ENCODE measurements around the gene ZNF697. TPM values are rescaled to one million over a fixed set of nuclear protein-coding genes. Genes with fewer than 3 reads are reported as not detected.

ZNF697 gene
- total RNA-seq, 1 experiment from 2014 or later = 4.8 TPM

- CTCF ChIA-PET = interaction anchor here (0.6 to 1.2 kb wide), 2 partner anchors 14 to 62 kb away, joined by 3 to 6 read pairs; no protein-coding TSS in a partner anchor
- H3K36me3 ChIP-seq (ENCODE audit: insufficient read depth, low read length, poor library complexity, severe bottlenecking) = no peaks in the 10 kb centered on the region
- no TSS peak for BruUV-seq (replicated peaks)
- H3K27ac ChIP-seq (ENCODE audit: low read depth, low read length, poor library complexity, severe bottlenecking) = no peak overlapping the region
- H3K9me3 ChIP-seq (ENCODE audit: low read depth, low read length, poor library complexity, severe bottlenecking) = no peaks in the 10 kb centered on the region
- H3K27me3 ChIP-seq (replicated peaks; ENCODE audit: insufficient read depth, low read depth, low read length, poor library complexity) = no peaks in the 10 kb centered on the region
- TF ChIP-seq EZH2 (IDR thresholded peaks at IDR 0.05; ENCODE audit: borderline replicate concordance, low read depth, low read length, poor library complexity, severe bottlenecking) (no peak), CTCF (conservative IDR thresholded peaks at IDR 0.05; ENCODE audit: low read depth, low read length) (no peak)
- no peak overlapping the region for H3K4me3 ChIP-seq (ENCODE audit: low read depth, low read length, poor library complexity, severe bottlenecking)
- no peaks in the 10 kb centered on the region for H3K4me1 ChIP-seq (ENCODE audit: insufficient read depth, low read length, poor library complexity, severe bottlenecking)
- intact Hi-C loops (cut with micrococcal nuclease; ENCODE audit: unreplicated experiment) = no loop called here
- POLR2A ChIA-PET (ENCODE audit: low non-redundant PET) = no interaction called here
- DNase-seq (ENCODE audit: low spot score) = no peak
Measured at GRCh38 chr1:119689511-119689910, 41.4 kb upstream of the ZNF697 start.

DNA sequence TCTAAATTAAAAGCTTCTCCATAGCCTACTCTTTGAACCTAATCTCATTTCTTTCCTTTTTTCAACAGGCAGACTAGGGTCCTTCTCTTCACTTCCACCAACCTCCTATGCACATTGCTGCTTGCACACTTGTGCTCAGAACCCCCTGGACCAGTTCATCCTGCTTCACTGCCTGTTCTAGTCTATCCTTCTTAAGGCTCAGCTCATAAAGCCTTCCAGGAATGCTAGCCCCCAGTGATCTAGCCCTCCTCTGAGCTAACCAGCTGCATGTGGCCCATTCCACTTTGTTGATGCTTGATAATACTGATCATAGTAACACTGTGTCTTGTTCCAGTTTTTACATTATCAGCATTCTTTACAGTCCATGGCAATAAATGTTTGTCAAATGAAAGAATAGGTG, 40.7 kb upstream of the ZNF697 start:
- Histone ChIP-seq H3K4me3 (ENCODE audit: low read depth, low read length, poor library complexity, severe bottlenecking) (no peak overlapping the region), H3K27me3 (replicated peaks; ENCODE audit: insufficient read depth, low read depth, low read length, poor library complexity) (no peaks in the 10 kb centered on the region), H3K4me1 (ENCODE audit: insufficient read depth, low read length, poor library complexity, severe bottlenecking) (no peaks in the 10 kb centered on the region), H3K9me3 (ENCODE audit: low read depth, low read length, poor library complexity, severe bottlenecking) (no peaks in the 10 kb centered on the region), H3K36me3 (ENCODE audit: insufficient read depth, low read length, poor library complexity, severe bottlenecking) (no peaks in the 10 kb centered on the region), H3K27ac (ENCODE audit: low read depth, low read length, poor library complexity, severe bottlenecking) (no peak overlapping the region)
- no peak for TF ChIP-seq EZH2 (IDR thresholded peaks at IDR 0.05; ENCODE audit: borderline replicate concordance, low read depth, low read length, poor library complexity, severe bottlenecking)
- no peak for TF ChIP-seq CTCF (conservative IDR thresholded peaks at IDR 0.05; ENCODE audit: low read depth, low read length)
- CTCF ChIA-PET = interaction anchor here (0.6 to 1.2 kb wide), 2 partner anchors 13 to 63 kb away, joined by 3 to 6 read pairs; no protein-coding TSS in a partner anchor
- POLR2A ChIA-PET (ENCODE audit: low non-redundant PET) = no interaction called here
- BruUV-seq (replicated peaks) = no TSS peak
- DNase-seq (ENCODE audit: low spot score) = no peak
- intact Hi-C loops (cut with micrococcal nuclease; ENCODE audit: unreplicated experiment) = no loop called here

- no peak for DNase-seq (ENCODE audit: low spot score)
- no peaks in the 10 kb centered on the region for H3K36me3 ChIP-seq (ENCODE audit: insufficient read depth, low read length, poor library complexity, severe bottlenecking)
- H3K4me3 ChIP-seq (ENCODE audit: low read depth, low read length, poor library complexity, severe bottlenecking) = no peak overlapping the region
- intact Hi-C loops (cut with micrococcal nuclease; ENCODE audit: unreplicated experiment) = no loop called here
- ChIA-PET POLR2A (ENCODE audit: low non-redundant PET) (interaction anchor here (0.7 kb wide), 1 partner anchor 57 kb away, joined by 3 read pairs; no protein-coding TSS in a partner anchor), CTCF (no interaction called here)
- H3K27ac ChIP-seq (ENCODE audit: low read depth, low read length, poor library complexity, severe bottlenecking) = no peak overlapping the region
- H3K4me1 ChIP-seq (ENCODE audit: insufficient read depth, low read length, poor library complexity, severe bottlenecking) = no peaks in the 10 kb centered on the region
- TF ChIP-seq CTCF (conservative IDR thresholded peaks at IDR 0.05; ENCODE audit: low read depth, low read length) (no peak), EZH2 (IDR thresholded peaks at IDR 0.05; ENCODE audit: borderline replicate concordance, low read depth, low read length, poor library complexity, severe bottlenecking) (no peak)
- no TSS peak for BruUV-seq (replicated peaks)
- H3K27me3 ChIP-seq (replicated peaks; ENCODE audit: insufficient read depth, low read depth, low read length, poor library complexity) = no peaks in the 10 kb centered on the region
- no peaks in the 10 kb centered on the region for H3K9me3 ChIP-seq (ENCODE audit: low read depth, low read length, poor library complexity, severe bottlenecking)
Measured at GRCh38 chr1:119687434-119688079, 39.5 kb upstream of the ZNF697 start.

Measured in A673 (cell line).